A172 (cell line): Measurements from ENCODE around the gene ZC3H13. TPM values are rescaled to one million over a fixed set of nuclear protein-coding genes. Genes with fewer than 3 reads are reported as not detected.
A peak's percentile ranks its signal among the peaks of the same experiment; 100 is the strongest.

ENCODE experiments used
- DNase-seq: peaks from one replicate; pipeline ENCODE4 v3.0.0-alpha.2; 2015; ENCODE audit warnings: low spot score
- total RNA-seq: library from RNA; depleted of rRNA; stranded (reverse); fragments of >200 nt; shearing (Covaris generic); gene quantifications from 2 replicates; pipeline ENCODE4 v1.2.3, GENCODE V29; 2014

ZC3H13 gene
- total RNA-seq, 1 experiment from 2014 or later, result 12.4 TPM

GRCh38 chr13:46059405-46059804 lies 6.9 kb upstream of the ZC3H13 start:
- DNase-seq, result no peak

GRCh38 chr13:46058268-46058667 lies 5.7 kb upstream of the ZC3H13 start:
- DNase-seq, result no peak

GRCh38 chr13:46057256-46058015 lies 4.9 kb upstream of the ZC3H13 start:
- DNase-seq, result peak; percentile 27

GRCh38 chr13:46053162-46054012 lies 841 bp upstream of the ZC3H13 start:
- no peak for DNase-seq

GRCh38 chr13:46051968-46052318 lies 603 bp downstream of the ZC3H13 start:
- no peak for DNase-seq

- DNase-seq, result no peak
These were observed 1.8 kb downstream of the ZC3H13 start for GRCh38 chr13:46050771-46051170.

- no peak for DNase-seq
These were observed 7.1 kb downstream of the ZC3H13 start for GRCh38 chr13:46045424-46045823.

GRCh38 chr13:46043647-46044046 lies 8.9 kb downstream of the ZC3H13 start:
- DNase-seq, result no peak

- DNase-seq, result no peak
These were observed 11.1 kb downstream of the ZC3H13 start for GRCh38 chr13:46041419-46041839.

- DNase-seq, result no peak
These were observed 11.8 kb downstream of the ZC3H13 start for GRCh38 chr13:46040763-46041162.

GRCh38 chr13:46039411-46040182 lies 12.9 kb downstream of the ZC3H13 start:
- no peak for DNase-seq

- no peak for DNase-seq
These were observed 14.2 kb downstream of the ZC3H13 start for GRCh38 chr13:46038296-46038695.

- DNase-seq, result no peak
These were observed 17.5 kb downstream of the ZC3H13 start for GRCh38 chr13:46035066-46035465.

- no peak for DNase-seq
These were observed 20.2 kb downstream of the ZC3H13 start for GRCh38 chr13:46032341-46032740.

GRCh38 chr13:46031581-46032263 lies 20.8 kb downstream of the ZC3H13 start:
- DNase-seq, result no peak

- no peak for DNase-seq
These were observed 27.4 kb downstream of the ZC3H13 start for GRCh38 chr13:46025157-46025556.

GRCh38 chr13:46022481-46022880 lies 30.1 kb downstream of the ZC3H13 start:
- DNase-seq, result no peak

GRCh38 chr13:46016216-46016615 lies 36.3 kb downstream of the ZC3H13 start:
- DNase-seq, result no peak

GRCh38 chr13:46015366-46015765 lies 37.2 kb downstream of the ZC3H13 start:
- DNase-seq, result no peak

GRCh38 chr13:46012404-46012803 lies 40.1 kb downstream of the ZC3H13 start:
- DNase-seq, result no peak

GRCh38 chr13:46010148-46010547 lies 42.4 kb downstream of the ZC3H13 start:
- peak; percentile 4 for DNase-seq

GRCh38 chr13:46008631-46009030 lies 43.9 kb downstream of the ZC3H13 start:
- no peak for DNase-seq
